ENCODE results near the gene C1GALT1C1L. TPM values are rescaled to one million over a fixed set of nuclear protein-coding genes. Genes with fewer than 3 reads are reported as not detected.

Gene C1GALT1C1L
- total and polyA plus RNA-seq, 2 of the 4 experiments (the other 2 are of a cell fraction): 0.36 to 0.63 TPM

GRCh38 chr2:43718530-43719124 is 42.4 kb upstream of the C1GALT1C1L start:
- ATAC-seq (ENCODE audit: low read depth) (no peak), DNase-seq (no peak)
- H2AK5ac ChIP-seq (ENCODE audit: low read depth, low read length): no peak overlapping the region
- H3K9ac ChIP-seq (ENCODE audit: low read depth, low read length): no peak overlapping the region
- no peak overlapping the region for H3K27ac ChIP-seq (ENCODE audit: insufficient read depth, low read length)
- ChIA-PET CTCF (interaction anchor here (0.6 kb wide), 1 partner anchor 24 kb away, joined by 3 read pairs; no protein-coding TSS in a partner anchor), POLR2A (ENCODE audit: unreplicated experiment) (no interaction called here)
- H4K91ac ChIP-seq (ENCODE audit: insufficient read depth, low read depth, low read length): no peak overlapping the region
- H3K14ac ChIP-seq (replicated peaks; ENCODE audit: low read depth, low read length): no peak overlapping the region
- H3K4me1 ChIP-seq (ENCODE audit: control insufficient read depth, insufficient read depth, low read length): no peaks in the 10 kb centered on the region
- H3K36me3 ChIP-seq (ENCODE audit: control insufficient read depth, insufficient read depth, low read length): no peaks in the 10 kb centered on the region
- H3K18ac ChIP-seq (ENCODE audit: low read depth, low read length): no peak overlapping the region
- no peaks in the 10 kb centered on the region for H3K9me3 ChIP-seq (ENCODE audit: control insufficient read depth, insufficient read depth, low read length)
- H3K79me1 ChIP-seq (ENCODE audit: low read depth in 1 of 2, low read length in 2 of 2): no peaks in the 10 kb centered on the region
- H4K8ac ChIP-seq (ENCODE audit: low read depth in 2 of 2, low read length in 2 of 2): no peak overlapping the region
- TF ChIP-seq MAZ (IDR thresholded peaks at IDR 0.05; ENCODE audit: borderline replicate concordance, low read depth, low read length) (no peak), BHLHE40 (IDR thresholded peaks at IDR 0.05; ENCODE audit: low read depth, low read length) (no peak), RCOR1 (IDR thresholded peaks at IDR 0.05; ENCODE audit: insufficient replicate concordance, low read length) (no peak)
- intact Hi-C loops (cut with micrococcal nuclease): no loop called here
- no CpG with 5 or more reads among the region's 5 CpGs for WGBS, 2 experiments (ENCODE audit: extremely low coverage in 2 of 2, insufficient read length in 1 of 2)
- H4K5ac ChIP-seq (ENCODE audit: low read depth, low read length): no peak overlapping the region
- no peak overlapping the region for H3K4me3 ChIP-seq (ENCODE audit: insufficient read depth, low read depth, low read length)
- H2BK120ac ChIP-seq (ENCODE audit: low read depth, low read length): no peak overlapping the region
- H3K9me1 ChIP-seq (ENCODE audit: insufficient read depth, low read length): no peaks in the 10 kb centered on the region
- dilution Hi-C loops (cut with HindIII; ENCODE audit: low sequenced_read_pairs, unreplicated experiment): no loop called here
- no peak overlapping the region for H3K56ac ChIP-seq (ENCODE audit: extremely low read depth, insufficient read depth, low read length)
- BruUV-seq (replicated peaks): no TSS peak
- H3K4me2 ChIP-seq (ENCODE audit: low read depth, low read length): no peak overlapping the region
- in situ Hi-C loops (cut with MboI; ENCODE audit: low sequenced_read_pairs): no loop called here
- H2BK20ac ChIP-seq (ENCODE audit: low read depth, low read length): no peak overlapping the region
- no peaks in the 10 kb centered on the region for H3K27me3 ChIP-seq (ENCODE audit: control insufficient read depth, insufficient read depth, low read length)
- no peaks in the 10 kb centered on the region for H4K20me1 ChIP-seq (ENCODE audit: insufficient read depth, low read length)
- H2AK9ac ChIP-seq (replicated peaks; ENCODE audit: low read depth, low read length, poor library complexity): no peak overlapping the region
- H2AFZ ChIP-seq (replicated peaks; ENCODE audit: low read length, poor library complexity): no peak overlapping the region
- H2BK15ac ChIP-seq (ENCODE audit: low read depth, low read length): no peak overlapping the region
- H3K23ac ChIP-seq (ENCODE audit: low read depth, low read length): no peak overlapping the region
- no peak overlapping the region for H3K4ac ChIP-seq (ENCODE audit: low read depth, low read length)
- no peak overlapping the region for H2BK5ac ChIP-seq (ENCODE audit: low read depth, low read length, poor library complexity, severe bottlenecking)

Data from IMR-90 (cell line).